ENCODE measurements around the gene USP25.

USP25 gene

GRCh38 chr21:15908187-15908586 lies 178.4 kb downstream of the USP25 start:
- peaks cover 0 to under 1% (median 0%) of the 10 kb centered on the region in 3 donors for H3K9me3 ChIP-seq
- H3K4me1 ChIP-seq: no peaks in the 10 kb centered on the region
- H3K27ac ChIP-seq: no peak overlapping the region
- no peaks in the 10 kb centered on the region for H3K27me3 ChIP-seq
- H3K4me3 ChIP-seq: no peak overlapping the region
- no peaks in the 10 kb centered on the region for H3K36me3 ChIP-seq
- intact Hi-C loops (cut with DNase I; ENCODE audit: low total_unique reads): no loop called here
- TF ChIP-seq, protein P1, sequence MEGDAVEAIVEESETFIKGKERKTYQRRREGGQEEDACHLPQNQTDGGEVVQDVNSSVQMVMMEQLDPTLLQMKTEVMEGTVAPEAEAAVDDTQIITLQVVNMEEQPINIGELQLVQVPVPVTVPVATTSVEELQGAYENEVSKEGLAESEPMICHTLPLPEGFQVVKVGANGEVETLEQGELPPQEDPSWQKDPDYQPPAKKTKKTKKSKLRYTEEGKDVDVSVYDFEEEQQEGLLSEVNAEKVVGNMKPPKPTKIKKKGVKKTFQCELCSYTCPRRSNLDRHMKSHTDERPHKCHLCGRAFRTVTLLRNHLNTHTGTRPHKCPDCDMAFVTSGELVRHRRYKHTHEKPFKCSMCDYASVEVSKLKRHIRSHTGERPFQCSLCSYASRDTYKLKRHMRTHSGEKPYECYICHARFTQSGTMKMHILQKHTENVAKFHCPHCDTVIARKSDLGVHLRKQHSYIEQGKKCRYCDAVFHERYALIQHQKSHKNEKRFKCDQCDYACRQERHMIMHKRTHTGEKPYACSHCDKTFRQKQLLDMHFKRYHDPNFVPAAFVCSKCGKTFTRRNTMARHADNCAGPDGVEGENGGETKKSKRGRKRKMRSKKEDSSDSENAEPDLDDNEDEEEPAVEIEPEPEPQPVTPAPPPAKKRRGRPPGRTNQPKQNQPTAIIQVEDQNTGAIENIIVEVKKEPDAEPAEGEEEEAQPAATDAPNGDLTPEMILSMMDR (IDR thresholded peaks at IDR 0.05): no peak
- DNase-seq: no peak

DNA sequence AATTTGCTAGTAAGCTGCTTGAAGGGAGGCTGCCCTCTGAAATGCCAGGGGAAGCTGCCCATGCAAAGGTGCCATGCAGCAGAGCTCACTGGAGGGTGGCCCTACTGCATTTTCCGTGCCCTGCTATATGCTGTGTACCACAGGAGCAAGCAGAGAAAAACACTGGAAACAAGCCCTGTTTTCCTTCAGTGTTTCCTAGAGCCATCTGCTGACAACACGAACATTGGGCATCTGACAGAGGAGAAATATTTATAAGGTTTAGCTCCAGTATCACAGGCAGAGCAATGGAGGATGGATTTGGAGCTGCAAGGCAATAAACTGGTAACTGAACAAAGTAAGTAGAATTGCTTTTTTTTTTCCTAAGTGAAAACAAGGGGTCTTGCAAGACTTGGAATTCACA lies 198.4 kb downstream of the USP25 start:
- H3K27me3 ChIP-seq: no peaks in the 10 kb centered on the region
- no peak for DNase-seq
- no peaks in the 10 kb centered on the region for H3K9me3 ChIP-seq
- intact Hi-C loops (cut with DNase I; ENCODE audit: low total_unique reads): no loop called here
- TF ChIP-seq, protein P1 (IDR thresholded peaks at IDR 0.05): no peak
- no peak overlapping the region for H3K27ac ChIP-seq
- no peaks in the 10 kb centered on the region for H3K36me3 ChIP-seq
- no peak overlapping the region for H3K4me3 ChIP-seq
- no peaks in the 10 kb centered on the region for H3K4me1 ChIP-seq

- H3K27me3 ChIP-seq: no peaks in the 10 kb centered on the region
- no peak overlapping the region for H3K4me3 ChIP-seq
- H3K27ac ChIP-seq: no peak overlapping the region
- TF ChIP-seq, protein P1 (IDR thresholded peaks at IDR 0.05): no peak
- H3K9me3 ChIP-seq: no peaks in the 10 kb centered on the region
- H3K4me1 ChIP-seq: no peaks in the 10 kb centered on the region
- no peaks in the 10 kb centered on the region for H3K36me3 ChIP-seq
- no peak for DNase-seq
- intact Hi-C loops (cut with DNase I; ENCODE audit: low total_unique reads): no loop called here
Observed at GRCh38 chr21:15928686-15929425, 199.1 kb downstream of the USP25 start.

DNA sequence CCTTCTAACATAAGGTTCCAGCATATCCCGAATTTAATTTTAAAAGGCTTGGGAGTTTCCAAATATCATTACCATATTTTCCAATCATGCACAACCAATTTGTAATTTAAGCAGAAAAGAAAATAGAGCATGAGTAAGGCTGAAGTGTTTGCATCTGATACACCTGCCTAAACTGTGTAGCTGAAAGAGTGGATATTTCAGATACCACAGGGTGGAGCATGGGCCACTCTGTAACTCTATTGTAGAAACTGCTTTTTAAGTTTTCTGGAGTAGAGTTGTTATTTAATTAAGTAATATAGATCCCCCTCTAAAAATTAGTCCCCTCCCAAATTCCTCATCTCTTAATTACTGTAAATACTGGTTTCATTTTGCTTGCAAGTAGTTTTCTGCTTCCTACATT lies 199.8 kb downstream of the USP25 start:
- TF ChIP-seq, protein P1 (IDR thresholded peaks at IDR 0.05): no peak
- Histone ChIP-seq H3K36me3 (no peaks in the 10 kb centered on the region), H3K27me3 (no peaks in the 10 kb centered on the region), H3K27ac (no peak overlapping the region), H3K4me1 (no peaks in the 10 kb centered on the region), H3K9me3 (no peaks in the 10 kb centered on the region), H3K4me3 (no peak overlapping the region)
- DNase-seq: no peak
- intact Hi-C loops (cut with DNase I; ENCODE audit: low total_unique reads): no loop called here
